Lower leg skin (tissue), 4 donors: ENCODE data around the gene GPR22. TPM values are rescaled to one million over a fixed set of nuclear protein-coding genes. Genes with fewer than 3 reads are reported as not detected.

ENCODE experiments used
- DNase-seq, 2 donors: peaks; one replicate each; pipeline ENCODE4 v3.0.0-alpha.2; 2019; ENCODE audit warnings: low spot score in 2 of 2
- H3K4me3 ChIP-seq: fragments of 200-600 bp; sonication (generic); 2 replicates; pipeline ENCODE4 v1.5.1; 2017; ENCODE audit warnings: mild to moderate bottlenecking, low read depth; ENCODE audit not compliant: poor library complexity, severe bottlenecking
- CTCF ChIP-seq, 3 donors: fragments of 450-650 bp; IDR thresholded peaks; one replicate each; pipeline ENCODE4 v1.5.1; 2016; ENCODE audit warnings: antibody characterized with exemption in 3 of 3, mild to moderate bottlenecking in 3 of 3, moderate library complexity in 2 of 3
- POLR2A ChIP-seq, 2 donors: fragments of 450-650 bp; IDR thresholded peaks; one replicate each; pipeline ENCODE4 v1.6.1; 2016 to 2017; ENCODE audit warnings: antibody characterized with exemption in 2 of 2, mild to moderate bottlenecking in 1 of 2, moderate library complexity in 1 of 2
- WGBS, 2 donors: methylation state at CpG; one replicate each; pipeline ENCODE4 v1.1.5; 2018; 5-methylcytosine and 5-hydroxymethylcytosine counted together
- intact Hi-C: fragments of 100-400 bp; cut with DNase I; formaldehyde crosslinking; loops from one replicate; pipeline ENCODE4 v1.15.0; 2023; ENCODE audit warnings: low total_unique reads
- total RNA-seq, 4 donors: library from RNA; depleted of rRNA; stranded (reverse); fragments of >200 nt; gene quantifications; one replicate each; pipeline ENCODE4 v1.1.0, GENCODE V29; 2016

Gene GPR22
- total RNA-seq, 4 donors from 2014 or later = not detected

- 88 to 90% methylated on average over 5 of the region's 5 CpGs for WGBS, 2 donors
- no peak overlapping the region for H3K4me3 ChIP-seq
- DNase-seq = no peak
- intact Hi-C loops = no loop called here
- TF ChIP-seq POLR2A (IDR thresholded peaks at IDR 0.05) (no peak), CTCF (IDR thresholded peaks at IDR 0.05) (no peak)
Measured at GRCh38 chr7:107439025-107439424, 30.8 kb upstream of the GPR22 start.

DNA sequence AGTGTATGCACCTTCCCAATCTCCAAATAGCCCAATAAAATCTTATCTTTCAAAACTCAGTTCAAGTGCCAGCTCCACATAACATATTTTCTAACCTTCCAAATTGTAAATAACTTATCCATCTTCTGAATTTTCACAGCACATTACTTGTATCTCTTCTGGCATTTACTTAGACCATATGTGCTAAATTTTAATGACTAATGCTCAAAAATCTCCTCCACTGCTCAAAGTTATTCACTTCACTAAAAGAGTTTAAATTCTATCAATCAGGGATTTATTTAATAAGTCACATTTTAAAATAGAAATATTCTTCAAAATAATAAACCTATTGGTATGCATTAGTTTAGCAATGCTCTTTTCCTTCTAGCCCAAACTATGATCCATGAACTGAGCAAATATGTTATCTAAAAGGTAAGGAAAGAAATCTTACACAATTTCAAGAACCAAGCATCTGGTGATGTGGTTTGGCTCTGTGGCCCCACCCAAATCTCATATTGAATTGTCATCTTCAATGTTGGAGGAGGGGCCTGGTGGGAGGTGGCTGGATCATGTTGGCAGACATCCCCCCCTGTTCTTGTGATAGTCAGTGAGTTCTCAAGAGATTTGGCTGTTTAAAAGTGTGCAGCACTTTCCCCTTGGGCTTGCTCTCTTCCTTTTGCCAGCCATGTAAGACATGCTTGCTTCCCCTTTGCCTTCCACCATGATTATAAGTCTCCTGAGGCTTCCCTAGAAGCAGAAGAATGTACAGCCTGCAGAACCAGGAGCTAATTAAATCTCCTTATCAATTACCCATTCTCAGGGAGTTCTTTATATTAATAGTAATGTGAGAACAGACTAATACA lies 28.1 kb upstream of the GPR22 start:
- DNase-seq = no peak
- H3K4me3 ChIP-seq = no peak overlapping the region
- no peak for TF ChIP-seq POLR2A (IDR thresholded peaks at IDR 0.05)
- no peak for TF ChIP-seq CTCF (IDR thresholded peaks at IDR 0.05)
- intact Hi-C loops = no loop called here

DNA sequence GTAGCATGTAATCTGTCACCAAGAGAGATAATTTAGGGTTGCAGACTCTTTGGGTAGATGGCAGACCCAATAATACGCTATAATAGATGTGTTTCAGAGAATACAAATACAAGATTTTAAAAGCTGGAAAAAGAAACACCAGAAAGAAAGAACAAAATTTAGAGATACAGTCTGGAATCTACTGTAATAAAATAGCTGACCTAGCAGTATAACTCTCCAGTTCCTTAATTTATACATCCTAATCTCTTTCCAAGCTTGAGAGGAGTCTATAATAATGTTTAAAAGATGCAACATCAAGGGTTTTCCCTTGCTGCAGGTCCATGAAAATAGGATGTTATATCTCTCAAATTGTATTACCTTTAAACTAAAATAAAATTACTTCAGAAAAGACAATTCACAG lies 27.2 kb upstream of the GPR22 start:
- WGBS, 2 donors = 98 to 100% methylated on average over 1 of the region's 1 CpG
- TF ChIP-seq POLR2A (IDR thresholded peaks at IDR 0.05) (no peak), CTCF (IDR thresholded peaks at IDR 0.05) (no peak)
- DNase-seq = no peak
- H3K4me3 ChIP-seq = no peak overlapping the region
- intact Hi-C loops = no loop called here

GRCh38 chr7:107446531-107446930 lies 23.3 kb upstream of the GPR22 start:
- no peak overlapping the region for H3K4me3 ChIP-seq
- DNase-seq = no peak
- intact Hi-C loops = no loop called here
- TF ChIP-seq CTCF (IDR thresholded peaks at IDR 0.05) (no peak), POLR2A (IDR thresholded peaks at IDR 0.05) (no peak)
- 95 to 96% methylated on average over 1 of the region's 1 CpG for WGBS, 2 donors

- WGBS, 2 donors = 64 to 66% methylated on average over 1 of the region's 1 CpG
- DNase-seq = no peak
- TF ChIP-seq CTCF (IDR thresholded peaks at IDR 0.05) = no peak
- no peak for TF ChIP-seq POLR2A (IDR thresholded peaks at IDR 0.05)
- H3K4me3 ChIP-seq = no peak overlapping the region
- intact Hi-C loops = no loop called here
Measured at GRCh38 chr7:107446988-107447387, 22.9 kb upstream of the GPR22 start.

DNA sequence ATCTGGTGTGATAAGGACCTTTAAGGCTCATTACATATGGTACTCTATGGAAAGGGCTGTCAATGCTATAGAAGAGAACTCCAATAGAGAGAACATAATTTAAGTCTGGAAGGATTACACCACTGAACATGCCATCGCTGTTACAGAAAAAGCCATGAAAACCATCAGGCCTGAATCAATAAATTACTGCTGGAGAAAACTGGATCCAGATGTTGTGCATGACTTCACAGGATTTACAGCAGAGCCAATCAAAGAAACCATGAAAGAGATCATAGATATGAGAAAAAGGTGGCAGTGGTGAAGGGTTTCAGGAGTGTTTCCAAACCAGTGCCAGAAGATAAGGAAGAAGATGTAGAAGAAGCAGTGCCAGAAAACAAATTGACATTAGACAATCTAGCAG lies 18.9 kb upstream of the GPR22 start:
- WGBS, 2 donors = 76% methylated on average over 1 of the region's 1 CpG
- no peak for DNase-seq
- no peak overlapping the region for H3K4me3 ChIP-seq
- TF ChIP-seq CTCF (IDR thresholded peaks at IDR 0.05) (no peak), POLR2A (IDR thresholded peaks at IDR 0.05) (no peak)
- intact Hi-C loops = no loop called here
